Dendritic cell treated with granulocyte-macrophage colony-stimulating factor and Interleukin-4, amounts not matched to agents 40 ng/mL and 50 ng/mL, for 4 days (primary cell): ENCODE results near the gene COPZ1.

Source experiments
- H3K27ac Mint-ChIP-seq: one replicate; pipeline ENCODE4 v1.8.0; 2022; ENCODE audit warnings: mild to moderate bottlenecking, mixed read lengths
- H3K27me3 Mint-ChIP-seq: one replicate; pipeline ENCODE4 v1.8.0; 2022; ENCODE audit warnings: mild to moderate bottlenecking, mixed read lengths
- H3K36me3 Mint-ChIP-seq: one replicate; pipeline ENCODE4 v1.8.0; 2022; ENCODE audit warnings: low read depth, mixed read lengths
- H3K4me1 Mint-ChIP-seq: one replicate; pipeline ENCODE4 v1.8.0; 2022; ENCODE audit warnings: low read depth, mixed read lengths
- H3K4me3 Mint-ChIP-seq: one replicate; pipeline ENCODE4 v1.8.0; 2022; ENCODE audit warnings: mild to moderate bottlenecking, moderate library complexity, mixed read lengths
- H3K9me3 Mint-ChIP-seq: one replicate; pipeline ENCODE4 v1.8.0; 2022; ENCODE audit warnings: mixed read lengths
- intact Hi-C: fragments of 100-400 bp; cut with micrococcal nuclease; formaldehyde crosslinking; loops from one replicate; pipeline ENCODE4 v1.15.0; 2022

Gene COPZ1

GRCh38 chr12:54286042-54287030, 38.6 kb upstream of the COPZ1 start:
- Mint-ChIP-seq H3K9me3 (no peaks in the 10 kb centered on the region), H3K4me3 (peak overlapping the region; percentile 46), H3K4me1 (peaks cover 73% of the 10 kb centered on the region), H3K36me3 (no peaks in the 10 kb centered on the region), H3K27ac (peak overlapping the region; percentile 80), H3K27me3 (no peaks in the 10 kb centered on the region)
- intact Hi-C loops: no loop called here

- Mint-ChIP-seq H3K27me3 (no peaks in the 10 kb centered on the region), H3K4me3 (no peak overlapping the region), H3K36me3 (no peaks in the 10 kb centered on the region), H3K27ac (no peak overlapping the region), H3K4me1 (peaks cover 80% of the 10 kb centered on the region), H3K9me3 (no peaks in the 10 kb centered on the region)
- intact Hi-C loops: no loop called here
These were observed 37.4 kb upstream of the COPZ1 start for GRCh38 chr12:54287261-54288157.

- H3K27me3 Mint-ChIP-seq: no peaks in the 10 kb centered on the region
- peaks cover 96% of the 10 kb centered on the region for H3K4me1 Mint-ChIP-seq
- H3K36me3 Mint-ChIP-seq: no peaks in the 10 kb centered on the region
- no peaks in the 10 kb centered on the region for H3K9me3 Mint-ChIP-seq
- intact Hi-C loops: no loop called here
- H3K27ac Mint-ChIP-seq: peak overlapping the region; percentile 75
- peak overlapping the region; percentile 30 for H3K4me3 Mint-ChIP-seq
These were observed 32.6 kb upstream of the COPZ1 start for GRCh38 chr12:54292083-54292930.

- no peaks in the 10 kb centered on the region for H3K9me3 Mint-ChIP-seq
- H3K27ac Mint-ChIP-seq: peak overlapping the region; percentile 47
- H3K4me3 Mint-ChIP-seq: peak overlapping the region; percentile 30
- H3K4me1 Mint-ChIP-seq: peaks cover 95% of the 10 kb centered on the region
- intact Hi-C loops: no loop called here
- peaks cover 3% of the 10 kb centered on the region for H3K36me3 Mint-ChIP-seq
- no peaks in the 10 kb centered on the region for H3K27me3 Mint-ChIP-seq
These were observed 32.0 kb upstream of the COPZ1 start for GRCh38 chr12:54292931-54293241.

GRCh38 chr12:54294152-54294952, 30.6 kb upstream of the COPZ1 start:
- no peaks in the 10 kb centered on the region for H3K9me3 Mint-ChIP-seq
- intact Hi-C loops: loop anchor here (1.0 to 2.0 kb wide), 2 partner anchors 30 to 74 kb away; no protein-coding TSS in a partner anchor
- H3K4me1 Mint-ChIP-seq: peaks cover 94% of the 10 kb centered on the region
- H3K27ac Mint-ChIP-seq: peak overlapping the region; percentile 54
- peak overlapping the region; percentile 21 for H3K4me3 Mint-ChIP-seq
- H3K36me3 Mint-ChIP-seq: peaks cover 10% of the 10 kb centered on the region
- no peaks in the 10 kb centered on the region for H3K27me3 Mint-ChIP-seq

GRCh38 chr12:54294953-54295566, 29.9 kb upstream of the COPZ1 start:
- Mint-ChIP-seq H3K27ac (peak overlapping the region; percentile 54), H3K4me1 (peaks cover 94% of the 10 kb centered on the region), H3K4me3 (peak overlapping the region; percentile 45), H3K9me3 (no peaks in the 10 kb centered on the region), H3K27me3 (no peaks in the 10 kb centered on the region), H3K36me3 (peaks cover 18% of the 10 kb centered on the region)
- intact Hi-C loops: loop anchor here (1.0 to 2.0 kb wide), 2 partner anchors 29 to 74 kb away; no protein-coding TSS in a partner anchor

GRCh38 chr12:54296393-54297099, 28.4 kb upstream of the COPZ1 start:
- H3K27me3 Mint-ChIP-seq: no peaks in the 10 kb centered on the region
- peak overlapping the region; percentile 74 for H3K4me3 Mint-ChIP-seq
- H3K36me3 Mint-ChIP-seq: peaks cover 27% of the 10 kb centered on the region
- peaks cover 91% of the 10 kb centered on the region for H3K4me1 Mint-ChIP-seq
- intact Hi-C loops: no loop called here
- no peaks in the 10 kb centered on the region for H3K9me3 Mint-ChIP-seq
- H3K27ac Mint-ChIP-seq: peak overlapping the region; percentile 54

- Mint-ChIP-seq H3K9me3 (no peaks in the 10 kb centered on the region), H3K4me1 (peaks cover 89% of the 10 kb centered on the region), H3K27ac (peak overlapping the region; percentile 82), H3K27me3 (no peaks in the 10 kb centered on the region), H3K36me3 (peaks cover 27% of the 10 kb centered on the region), H3K4me3 (peak overlapping the region; percentile 91)
- intact Hi-C loops: loop anchor here (1.0 kb wide), 1 partner anchor 8 kb away; no protein-coding TSS in a partner anchor
These were observed 26.0 kb upstream of the COPZ1 start for GRCh38 chr12:54298904-54299303.

- no peaks in the 10 kb centered on the region for H3K27me3 Mint-ChIP-seq
- intact Hi-C loops: loop anchor here (1.0 kb wide), 1 partner anchor 8 kb away; no protein-coding TSS in a partner anchor
- no peaks in the 10 kb centered on the region for H3K9me3 Mint-ChIP-seq
- H3K36me3 Mint-ChIP-seq: peaks cover 27% of the 10 kb centered on the region
- peak overlapping the region; percentile 91 for H3K4me3 Mint-ChIP-seq
- H3K27ac Mint-ChIP-seq: peak overlapping the region; percentile 82
- peaks cover 89% of the 10 kb centered on the region for H3K4me1 Mint-ChIP-seq
These were observed 25.3 kb upstream of the COPZ1 start for GRCh38 chr12:54299515-54300224.

GRCh38 chr12:54300225-54300731, 24.7 kb upstream of the COPZ1 start:
- Mint-ChIP-seq H3K27me3 (no peaks in the 10 kb centered on the region), H3K4me3 (peak overlapping the region; percentile 91), H3K27ac (peak overlapping the region; percentile 82), H3K36me3 (peaks cover 27% of the 10 kb centered on the region), H3K4me1 (peaks cover 89% of the 10 kb centered on the region), H3K9me3 (no peaks in the 10 kb centered on the region)
- intact Hi-C loops: no loop called here

GRCh38 chr12:54300732-54301427, 24.1 kb upstream of the COPZ1 start, which contains the start of gene NFE2:
Gene NFE2, minus strand, starts transcription at chr12:54301015. Its CDS starts 5,767 bp downstream, at chr12:54295248.
- Mint-ChIP-seq H3K36me3 (peaks cover 27% of the 10 kb centered on the region), H3K4me1 (peaks cover 86% of the 10 kb centered on the region), H3K9me3 (no peaks in the 10 kb centered on the region), H3K4me3 (peak within 1 kb of the TSS; percentile 91), H3K27me3 (no peaks in the 10 kb centered on the region), H3K27ac (peak within 1 kb of the TSS; percentile 82)
- intact Hi-C loops: no loop called here
